Measurements from ENCODE around the gene ATAT1. TPM values are rescaled to one million over a fixed set of nuclear protein-coding genes. Genes with fewer than 3 reads are reported as not detected.
A peak's percentile ranks its signal among the peaks of the same experiment; 100 is the strongest.

ATAT1 gene
- polyA plus RNA-seq, 1 of the 3 experiments (the other 2 are of a cell fraction): 36.2 TPM

DNA sequence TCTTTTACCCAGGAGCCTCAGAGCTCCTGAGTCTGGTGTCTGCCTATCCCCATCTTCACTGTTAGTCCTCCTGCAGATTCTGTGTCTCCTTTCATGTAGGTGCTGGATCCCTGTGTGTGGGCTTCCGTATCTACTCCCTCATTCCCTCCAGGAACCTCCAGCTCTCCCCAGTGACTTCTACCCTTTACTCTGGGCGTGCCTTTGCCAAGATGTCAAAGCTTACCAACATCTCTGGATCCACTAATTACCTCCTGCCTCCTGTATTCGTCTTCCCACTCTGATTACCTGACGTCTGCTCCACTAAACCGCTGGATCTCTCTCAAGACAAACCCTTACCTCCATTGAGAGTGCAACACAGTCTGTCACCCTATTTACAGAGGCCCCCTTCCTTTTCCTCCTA lies 18.1 kb downstream of the ATAT1 start:
- Histone ChIP-seq H4K20me1 (ENCODE audit: insufficient read depth) (no peaks in the 10 kb centered on the region), H3K27ac (ENCODE audit: low read depth in 2 of 2, low read length in 1 of 2) (no peak overlapping the region), H3K4me1 (ENCODE audit: control insufficient read depth in 1 of 2, insufficient read depth in 2 of 2, low read depth in 1 of 2, low read length in 1 of 2) (peaks cover 0 to 6% of the 10 kb centered on the region in 2 experiments; a peak in 2 of 4 replicates), H3K9me3 (no peaks in the 10 kb centered on the region), H3K9me2 (no peaks in the 10 kb centered on the region), H3K36me3 (replicated peaks in 1 of 2; ENCODE audit: control insufficient read depth in 1 of 2, insufficient read depth in 2 of 2, low read length in 1 of 2) (peaks cover 24 to 50% of the 10 kb centered on the region in 2 experiments), H3K4me2 (no peak overlapping the region), H3K9ac (no peak overlapping the region), H3F3A (replicated peaks; ENCODE audit: insufficient read depth) (peaks cover 17% of the 10 kb centered on the region), H3K79me2 (ENCODE audit: insufficient read depth) (peaks cover 31% of the 10 kb centered on the region), H2AFZ (ENCODE audit: low read depth) (no peak overlapping the region), H3K4me3 (ENCODE audit: low read depth in 2 of 2, low read length in 1 of 2) (no peak overlapping the region), H3K27me3 (ENCODE audit: insufficient read depth) (no peaks in the 10 kb centered on the region)
- TF ChIP-seq RXRA (IDR thresholded peaks at IDR 0.05; ENCODE audit: borderline replicate concordance, low read depth): no peak
- TF ChIP-seq ELF1 (IDR thresholded peaks at IDR 0.05): no peak
- TF ChIP-seq, protein P1, sequence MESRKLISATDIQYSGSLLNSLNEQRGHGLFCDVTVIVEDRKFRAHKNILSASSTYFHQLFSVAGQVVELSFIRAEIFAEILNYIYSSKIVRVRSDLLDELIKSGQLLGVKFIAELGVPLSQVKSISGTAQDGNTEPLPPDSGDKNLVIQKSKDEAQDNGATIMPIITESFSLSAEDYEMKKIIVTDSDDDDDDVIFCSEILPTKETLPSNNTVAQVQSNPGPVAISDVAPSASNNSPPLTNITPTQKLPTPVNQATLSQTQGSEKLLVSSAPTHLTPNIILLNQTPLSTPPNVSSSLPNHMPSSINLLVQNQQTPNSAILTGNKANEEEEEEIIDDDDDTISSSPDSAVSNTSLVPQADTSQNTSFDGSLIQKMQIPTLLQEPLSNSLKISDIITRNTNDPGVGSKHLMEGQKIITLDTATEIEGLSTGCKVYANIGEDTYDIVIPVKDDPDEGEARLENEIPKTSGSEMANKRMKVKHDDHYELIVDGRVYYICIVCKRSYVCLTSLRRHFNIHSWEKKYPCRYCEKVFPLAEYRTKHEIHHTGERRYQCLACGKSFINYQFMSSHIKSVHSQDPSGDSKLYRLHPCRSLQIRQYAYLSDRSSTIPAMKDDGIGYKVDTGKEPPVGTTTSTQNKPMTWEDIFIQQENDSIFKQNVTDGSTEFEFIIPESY (IDR thresholded peaks at IDR 0.05; ENCODE audit: borderline replicate concordance, low read depth): no peak
- no peak for TF ChIP-seq MXI1 (IDR thresholded peaks at IDR 0.05; ENCODE audit: low read depth, low read length)
- no peak for TF ChIP-seq EP300 (IDR thresholded peaks at IDR 0.05; ENCODE audit: borderline replicate concordance in 1 of 2, low read depth in 1 of 2, low read length in 1 of 2)
- TF ChIP-seq RCOR1 (IDR thresholded peaks at IDR 0.05; ENCODE audit: low read length): no peak
- no peak for TF ChIP-seq NFIC (IDR thresholded peaks at IDR 0.05; ENCODE audit: borderline replicate concordance)
- no peak for TF ChIP-seq FOXJ3 (CRISPR knock-in tag; IDR thresholded peaks at IDR 0.05)
- TF ChIP-seq, protein P2, sequence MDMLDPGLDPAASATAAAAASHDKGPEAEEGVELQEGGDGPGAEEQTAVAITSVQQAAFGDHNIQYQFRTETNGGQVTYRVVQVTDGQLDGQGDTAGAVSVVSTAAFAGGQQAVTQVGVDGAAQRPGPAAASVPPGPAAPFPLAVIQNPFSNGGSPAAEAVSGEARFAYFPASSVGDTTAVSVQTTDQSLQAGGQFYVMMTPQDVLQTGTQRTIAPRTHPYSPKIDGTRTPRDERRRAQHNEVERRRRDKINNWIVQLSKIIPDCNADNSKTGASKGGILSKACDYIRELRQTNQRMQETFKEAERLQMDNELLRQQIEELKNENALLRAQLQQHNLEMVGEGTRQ (IDR thresholded peaks at IDR 0.05; ENCODE audit: borderline replicate concordance, low read depth, low read length): no peak
- TF ChIP-seq RFX5 (IDR thresholded peaks at IDR 0.05; ENCODE audit: low read length): no peak
- TF ChIP-seq TEAD4 (IDR thresholded peaks at IDR 0.05; ENCODE audit: borderline replicate concordance, insufficient read depth): no peak
- CTCF ChIA-PET: interaction anchor here (1.2 kb wide), 1 partner anchor 28 kb away, joined by 3 read pairs; the partner anchor contains the start of gene DHX16
- WGBS (ENCODE audit: low lambda C conversion rate): 91% methylated on average over 5 of the region's 5 CpGs
- POLR2A ChIA-PET: interaction anchor here (0.6 kb wide), 1 partner anchor 57 kb away, joined by 5 read pairs; no protein-coding TSS in a partner anchor
- no peak for DNase-seq

DNA sequence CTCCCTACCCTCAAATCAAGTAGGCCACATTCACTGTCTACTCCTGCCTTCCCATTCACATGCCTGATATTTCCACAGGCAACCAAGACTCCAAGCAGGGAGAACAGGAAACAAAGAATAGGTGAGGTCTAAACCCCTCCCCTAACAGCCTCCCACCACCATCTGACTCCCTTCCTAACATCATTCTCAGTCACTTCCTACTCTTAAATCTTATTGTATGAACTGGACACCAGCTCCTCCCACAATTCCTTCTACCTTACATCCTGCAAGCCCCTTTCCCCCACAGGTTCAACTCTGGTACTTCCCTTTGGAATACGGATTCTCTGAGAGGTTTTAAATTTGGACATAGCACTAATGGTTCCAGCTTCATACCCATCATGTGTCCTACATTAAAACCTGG lies 19.3 kb downstream of the ATAT1 start:
- H3K36me3 ChIP-seq (replicated peaks in 1 of 2; ENCODE audit: control insufficient read depth in 1 of 2, insufficient read depth in 2 of 2, low read length in 1 of 2): peaks cover 18 to 40% of the 10 kb centered on the region in 2 experiments
- peaks cover 32% of the 10 kb centered on the region for H3K79me2 ChIP-seq (ENCODE audit: insufficient read depth)
- H3K27ac ChIP-seq (ENCODE audit: low read depth in 2 of 2, low read length in 1 of 2): peak overlapping the region; percentile 29 to 51; a peak in 2 of 4 replicates
- WGBS (ENCODE audit: low lambda C conversion rate): 32% methylated on average over 1 of the region's 1 CpG
- H2AFZ ChIP-seq (ENCODE audit: low read depth): no peak overlapping the region
- no peaks in the 10 kb centered on the region for H3K9me3 ChIP-seq
- H3K4me1 ChIP-seq (ENCODE audit: control insufficient read depth in 1 of 2, insufficient read depth in 2 of 2, low read depth in 1 of 2, low read length in 1 of 2): peaks cover 0 to 6% of the 10 kb centered on the region in 2 experiments; a peak in 2 of 4 replicates
- ChIA-PET CTCF (interaction anchor here (0.6 to 0.9 kb wide), 3 partner anchors 27 to 996 kb away, joined by 3 to 4 read pairs (median 4); partner anchors contain the start of gene DHX16), POLR2A (no interaction called here)
- no peaks in the 10 kb centered on the region for H4K20me1 ChIP-seq (ENCODE audit: insufficient read depth)
- H3K9me2 ChIP-seq: no peaks in the 10 kb centered on the region
- H3K9ac ChIP-seq: no peak overlapping the region
- H3K27me3 ChIP-seq (ENCODE audit: insufficient read depth): no peaks in the 10 kb centered on the region
- peak overlapping the region; percentile 97; the same call in 1 of the 2 replicates for H3K4me2 ChIP-seq
- peaks cover 17% of the 10 kb centered on the region for H3F3A ChIP-seq (replicated peaks; ENCODE audit: insufficient read depth)
- DNase-seq: no peak
- H3K4me3 ChIP-seq (ENCODE audit: low read depth in 2 of 2, low read length in 1 of 2): no peak overlapping the region
- TF ChIP-seq EZH2phosphoT487 (IDR thresholded peaks at IDR 0.05; ENCODE audit: borderline replicate concordance, low read depth) (no peak), JUND (IDR thresholded peaks at IDR 0.05) (no peak), GABPA (IDR thresholded peaks at IDR 0.05; ENCODE audit: low read depth) (no peak), MEF2A (IDR thresholded peaks at IDR 0.05; ENCODE audit: borderline replicate concordance, low read depth) (no peak), POLR2AphosphoS5 (IDR thresholded peaks at IDR 0.05; ENCODE audit: low read depth, low read length) (no peak), NFIC (IDR thresholded peaks at IDR 0.05; ENCODE audit: borderline replicate concordance) (no peak), SMC3 (IDR thresholded peaks at IDR 0.05; ENCODE audit: low read depth, low read length) (no peak), RCOR1 (IDR thresholded peaks at IDR 0.05; ENCODE audit: low read length) (no peak), ELF1 (IDR thresholded peaks at IDR 0.05) (no peak), NRF1 (IDR thresholded peaks at IDR 0.05; ENCODE audit: low read depth, low read length) (no peak), TAF1 (IDR thresholded peaks at IDR 0.05; ENCODE audit: borderline replicate concordance, low read depth, low read length) (no peak), CHD2 (IDR thresholded peaks at IDR 0.05; ENCODE audit: low read length, partially characterized antibody) (no peak), RAD21 (IDR thresholded peaks at IDR 0.05; ENCODE audit: low read length) (no peak)
- TF ChIP-seq, protein P3, sequence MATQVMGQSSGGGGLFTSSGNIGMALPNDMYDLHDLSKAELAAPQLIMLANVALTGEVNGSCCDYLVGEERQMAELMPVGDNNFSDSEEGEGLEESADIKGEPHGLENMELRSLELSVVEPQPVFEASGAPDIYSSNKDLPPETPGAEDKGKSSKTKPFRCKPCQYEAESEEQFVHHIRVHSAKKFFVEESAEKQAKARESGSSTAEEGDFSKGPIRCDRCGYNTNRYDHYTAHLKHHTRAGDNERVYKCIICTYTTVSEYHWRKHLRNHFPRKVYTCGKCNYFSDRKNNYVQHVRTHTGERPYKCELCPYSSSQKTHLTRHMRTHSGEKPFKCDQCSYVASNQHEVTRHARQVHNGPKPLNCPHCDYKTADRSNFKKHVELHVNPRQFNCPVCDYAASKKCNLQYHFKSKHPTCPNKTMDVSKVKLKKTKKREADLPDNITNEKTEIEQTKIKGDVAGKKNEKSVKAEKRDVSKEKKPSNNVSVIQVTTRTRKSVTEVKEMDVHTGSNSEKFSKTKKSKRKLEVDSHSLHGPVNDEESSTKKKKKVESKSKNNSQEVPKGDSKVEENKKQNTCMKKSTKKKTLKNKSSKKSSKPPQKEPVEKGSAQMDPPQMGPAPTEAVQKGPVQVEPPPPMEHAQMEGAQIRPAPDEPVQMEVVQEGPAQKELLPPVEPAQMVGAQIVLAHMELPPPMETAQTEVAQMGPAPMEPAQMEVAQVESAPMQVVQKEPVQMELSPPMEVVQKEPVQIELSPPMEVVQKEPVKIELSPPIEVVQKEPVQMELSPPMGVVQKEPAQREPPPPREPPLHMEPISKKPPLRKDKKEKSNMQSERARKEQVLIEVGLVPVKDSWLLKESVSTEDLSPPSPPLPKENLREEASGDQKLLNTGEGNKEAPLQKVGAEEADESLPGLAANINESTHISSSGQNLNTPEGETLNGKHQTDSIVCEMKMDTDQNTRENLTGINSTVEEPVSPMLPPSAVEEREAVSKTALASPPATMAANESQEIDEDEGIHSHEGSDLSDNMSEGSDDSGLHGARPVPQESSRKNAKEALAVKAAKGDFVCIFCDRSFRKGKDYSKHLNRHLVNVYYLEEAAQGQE (IDR thresholded peaks at IDR 0.05; ENCODE audit: low read depth, low read length): no peak

All from SK-N-SH (cell line).